HG02938 (cell line): ENCODE results near the gene PFKP.
"Not testable (repeated sequence)": the region's sequence is repeated elsewhere in the genome, so short reads cannot be mapped to it uniquely, and the experiment has no call there.

Experiments used
- ATAC-seq: cut with Tn5 transposase; IDR thresholded peaks from one replicate; pipeline ENCODE4 v1.9.1; 2021; ENCODE audit warnings: mild to moderate bottlenecking, moderate library complexity; ENCODE audit not compliant: unreplicated experiment

PFKP gene

GRCh38 chr10:3046981-3047547 is 20.3 kb upstream of the PFKP start:
- ATAC-seq, result no peak

- no peak for ATAC-seq
Measured at GRCh38 chr10:3047596-3047995, 19.8 kb upstream of the PFKP start.

- ATAC-seq, result no peak
Measured at GRCh38 chr10:3048119-3049019, 19.0 kb upstream of the PFKP start.

GRCh38 chr10:3051692-3052091 is 15.7 kb upstream of the PFKP start:
- ATAC-seq, result no peak

GRCh38 chr10:3053155-3053554 is 14.2 kb upstream of the PFKP start:
- no peak for ATAC-seq

GRCh38 chr10:3054183-3054850 is 13.0 kb upstream of the PFKP start:
- no peak for ATAC-seq

GRCh38 chr10:3054851-3055199 is 12.5 kb upstream of the PFKP start:
- no peak for ATAC-seq

- no peak for ATAC-seq
Measured at GRCh38 chr10:3056280-3057037, 10.9 kb upstream of the PFKP start.

- ATAC-seq, result no peak
Measured at GRCh38 chr10:3057946-3058345, 9.4 kb upstream of the PFKP start.

GRCh38 chr10:3059974-3060373 is 7.4 kb upstream of the PFKP start:
- ATAC-seq, result no peak

GRCh38 chr10:3060481-3060889 is 6.9 kb upstream of the PFKP start:
- no peak for ATAC-seq

GRCh38 chr10:3061323-3061898 is 5.9 kb upstream of the PFKP start:
- not testable (repeated sequence) for ATAC-seq

- no peak for ATAC-seq
Measured at GRCh38 chr10:3062502-3063186, 4.7 kb upstream of the PFKP start.

- no peak for ATAC-seq
Measured at GRCh38 chr10:3064423-3064822, 2.9 kb upstream of the PFKP start.

GRCh38 chr10:3065622-3066021 is 1.7 kb upstream of the PFKP start:
- no peak for ATAC-seq

GRCh38 chr10:3066317-3067117 is 831 bp upstream of the PFKP start:
- ATAC-seq, result no peak

- peak; percentile 17 for ATAC-seq
Measured at GRCh38 chr10:3067859-3068179, 471 bp downstream of the PFKP start.

GRCh38 chr10:3068201-3068967 is 1.0 kb downstream of the PFKP start:
- ATAC-seq, result peak; percentile 37
